K562 (cell line): ENCODE data around the gene ARMH3. TPM values are rescaled to one million over a fixed set of nuclear protein-coding genes. Genes with fewer than 3 reads are reported as not detected.

Experiments used
- AFF4 ChIP-seq: sonication (generic); formaldehyde crosslinking; IDR thresholded peaks from 2 replicates; pipeline ENCODE4 v1.8.0; 2023; ENCODE audit warnings: mild to moderate bottlenecking, missing genetic modification reagents
- GTF2F1 ChIP-seq: IDR thresholded peaks from 2 replicates; pipeline ENCODE4 v1.6.1; 2011; ENCODE audit warnings: low read depth, low read length, improper control_type of control experiment
- NCOR1 ChIP-seq: fragments of 450-650 bp; IDR thresholded peaks from 2 replicates; pipeline ENCODE4 v1.6.1; 2016; ENCODE audit warnings: mild to moderate bottlenecking, moderate library complexity
- NR2C2 ChIP-seq, 2 experiments: fragments of 200-800 bp in 1 of 2; sonication (Bioruptor generic) in 1 of 2; sonication (generic) in 1 of 2; formaldehyde crosslinking in 1 of 2; IDR thresholded peaks; 2 replicates each; pipeline versions ENCODE4 v1.6.1 to v1.8.0; 2016 to 2022; ENCODE audit warnings: mild to moderate bottlenecking in 1 of 2, missing compliant biosample characterization in 1 of 2, missing genetic modification characterization in 1 of 2, missing genetic modification reagents in 1 of 2
- PBX2 ChIP-seq, 2 experiments: IDR thresholded peaks in 1 of 2; conservative IDR thresholded peaks in 1 of 2; 2 replicates each; pipeline ENCODE4 v1.6.1; 2016; ENCODE audit warnings: low read depth in 2 of 2, mild to moderate bottlenecking in 1 of 2, missing compliant biosample characterization in 1 of 2, missing genetic modification characterization in 1 of 2, moderate library complexity in 1 of 2
- TBP ChIP-seq: optimal IDR thresholded peaks from 2 replicates; pipeline ENCODE3; 2011; ENCODE audit warnings: low read depth, low read length, improper control_type of control experiment
- ZKSCAN8 ChIP-seq: fragments of 200-800 bp; sonication (Bioruptor generic); IDR thresholded peaks from 2 replicates; pipeline ENCODE4 v1.6.1; 2016; ENCODE audit warnings: missing genetic modification characterization, missing compliant biosample characterization
- ZNF263 ChIP-seq: sonication (generic); formaldehyde crosslinking; IDR thresholded peaks from 2 replicates; pipeline ENCODE4 v1.8.0; 2022; ENCODE audit warnings: mild to moderate bottlenecking, missing genetic modification reagents, borderline replicate concordance
- ZNF717 ChIP-seq: fragments of 250-450 bp; sonication (Bioruptor Pico); IDR thresholded peaks from 2 replicates; pipeline ENCODE4 v1.5.0; 2021
- polyA plus RNA-seq, 8 experiments: library from polyadenylated mRNA; depleted of rRNA in 4 of 8; stranded (reverse) in 5 of 8; unstranded in 3 of 8; fragments of >200 nt; fragmentation: Nextera tagmentation in 2 of 8; fragmentation: Illumina TruSeq in 1 of 8; extraction: Ambion mirVana in 2 of 8; extraction: Trizol in 1 of 8; gene quantifications; 2 replicates each; pipeline versions ENCODE4 v1.2.1 to v1.2.3, GENCODE V29; 2011 to 2014; ENCODE audit warnings: inconsistent platforms in 1 of 8, missing spikeins in 1 of 8
- total RNA-seq, 7 experiments: library from RNA; depleted of rRNA in 6 of 7; stranded (reverse); fragments of >200 nt in 6 of 7; fragmentation: Illumina TruSeq in 2 of 7; extraction: Trizol in 2 of 7; gene quantifications; 2 replicates each; pipeline versions ENCODE4 v1.2.1 to v1.2.3, GENCODE V29; 2011 to 2021; ENCODE audit warnings: low replicate concordance in 1 of 7
- TF ChIP-seq, protein P1 (sequence below): conservative IDR thresholded peaks from 2 replicates; pipeline ENCODE4 v1.6.1; 2011; ENCODE audit warnings: low read depth, mild to moderate bottlenecking, low read length; ENCODE audit not compliant: control insufficient read depth
- TF ChIP-seq, protein P2 (sequence below), 3 experiments: fragments of 200-800 bp in 1 of 3; fragments of 250-450 bp in 1 of 3; fragments of 450-650 bp in 1 of 3; sonication (Bioruptor Pico) in 1 of 3; sonication (Bioruptor generic) in 1 of 3; formaldehyde crosslinking in 1 of 3; IDR thresholded peaks; 2 replicates each; pipeline versions ENCODE4 v1.6.1 to v1.8.0; 2016 to 2022; ENCODE audit warnings: mild to moderate bottlenecking in 2 of 3, missing genetic modification characterization in 2 of 3, missing compliant biosample characterization in 1 of 3, moderate library complexity in 1 of 3
- TF ChIP-seq, protein P3 (sequence below): fragments of 250-450 bp; sonication (Bioruptor Pico); IDR thresholded peaks from 2 replicates; pipeline ENCODE4 v1.5.0; 2020; ENCODE audit warnings: mild to moderate bottlenecking

The ARMH3 gene
- total and polyA plus RNA-seq, 9 of the 15 experiments (the other 6 are each of a cell fraction or from before 2014, with no cell fraction given) = 0.29 to 0.73 TPM; not detected in 7

DNA sequence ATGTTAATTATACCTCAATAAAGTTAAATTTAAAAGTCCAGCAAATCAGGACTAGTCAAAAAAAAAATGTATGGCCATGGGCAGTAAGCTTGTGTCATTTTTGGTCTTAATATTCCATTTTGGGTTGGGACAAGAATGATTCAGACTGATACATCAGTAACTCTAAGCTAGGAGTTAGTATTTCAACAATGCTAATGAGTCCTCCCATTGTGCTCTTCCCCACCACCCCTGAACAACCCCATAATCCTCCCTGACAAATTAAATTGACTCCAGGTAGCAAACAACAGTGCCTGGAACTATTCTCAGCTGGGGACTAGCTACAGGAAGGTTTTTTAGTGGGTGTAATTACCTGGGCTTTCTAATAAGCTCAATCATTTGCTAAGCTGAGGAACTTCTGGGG lies 181.7 kb downstream of the ARMH3 start (continued):
- TF ChIP-seq TBP (no peak), ZNF263 (CRISPR knock-in tag) (no peak), PBX2 (CRISPR knock-in tag; IDR thresholded peaks at IDR 0.05; ENCODE audit: low read depth) (no peak), PBX2 (tag; conservative IDR thresholded peaks at IDR 0.05; ENCODE audit: low read depth) (no peak), NR2C2 (CRISPR knock-in tag; IDR thresholded peaks at IDR 0.05) (no peak), NR2C2 (tag; IDR thresholded peaks at IDR 0.05) (no peak), ZNF717 (no peak), ZKSCAN8 (CRISPR knock-in tag) (no peak), GTF2F1 (no peak), AFF4 (CRISPR knock-in tag) (no peak), NCOR1 (no peak)
- TF ChIP-seq, protein P1, sequence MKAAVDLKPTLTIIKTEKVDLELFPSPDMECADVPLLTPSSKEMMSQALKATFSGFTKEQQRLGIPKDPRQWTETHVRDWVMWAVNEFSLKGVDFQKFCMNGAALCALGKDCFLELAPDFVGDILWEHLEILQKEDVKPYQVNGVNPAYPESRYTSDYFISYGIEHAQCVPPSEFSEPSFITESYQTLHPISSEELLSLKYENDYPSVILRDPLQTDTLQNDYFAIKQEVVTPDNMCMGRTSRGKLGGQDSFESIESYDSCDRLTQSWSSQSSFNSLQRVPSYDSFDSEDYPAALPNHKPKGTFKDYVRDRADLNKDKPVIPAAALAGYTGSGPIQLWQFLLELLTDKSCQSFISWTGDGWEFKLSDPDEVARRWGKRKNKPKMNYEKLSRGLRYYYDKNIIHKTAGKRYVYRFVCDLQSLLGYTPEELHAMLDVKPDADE = no peak
- TF ChIP-seq, protein P2, sequence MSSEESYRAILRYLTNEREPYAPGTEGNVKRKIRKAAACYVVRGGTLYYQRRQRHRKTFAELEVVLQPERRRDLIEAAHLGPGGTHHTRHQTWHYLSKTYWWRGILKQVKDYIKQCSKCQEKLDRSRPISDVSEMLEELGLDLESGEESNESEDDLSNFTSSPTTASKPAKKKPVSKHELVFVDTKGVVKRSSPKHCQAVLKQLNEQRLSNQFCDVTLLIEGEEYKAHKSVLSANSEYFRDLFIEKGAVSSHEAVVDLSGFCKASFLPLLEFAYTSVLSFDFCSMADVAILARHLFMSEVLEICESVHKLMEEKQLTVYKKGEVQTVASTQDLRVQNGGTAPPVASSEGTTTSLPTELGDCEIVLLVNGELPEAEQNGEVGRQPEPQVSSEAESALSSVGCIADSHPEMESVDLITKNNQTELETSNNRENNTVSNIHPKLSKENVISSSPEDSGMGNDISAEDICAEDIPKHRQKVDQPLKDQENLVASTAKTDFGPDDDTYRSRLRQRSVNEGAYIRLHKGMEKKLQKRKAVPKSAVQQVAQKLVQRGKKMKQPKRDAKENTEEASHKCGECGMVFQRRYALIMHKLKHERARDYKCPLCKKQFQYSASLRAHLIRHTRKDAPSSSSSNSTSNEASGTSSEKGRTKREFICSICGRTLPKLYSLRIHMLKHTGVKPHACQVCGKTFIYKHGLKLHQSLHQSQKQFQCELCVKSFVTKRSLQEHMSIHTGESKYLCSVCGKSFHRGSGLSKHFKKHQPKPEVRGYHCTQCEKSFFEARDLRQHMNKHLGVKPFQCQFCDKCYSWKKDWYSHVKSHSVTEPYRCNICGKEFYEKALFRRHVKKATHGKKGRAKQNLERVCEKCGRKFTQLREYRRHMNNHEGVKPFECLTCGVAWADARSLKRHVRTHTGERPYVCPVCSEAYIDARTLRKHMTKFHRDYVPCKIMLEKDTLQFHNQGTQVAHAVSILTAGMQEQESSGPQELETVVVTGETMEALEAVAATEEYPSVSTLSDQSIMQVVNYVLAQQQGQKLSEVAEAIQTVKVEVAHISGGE (CRISPR knock-in tag; IDR thresholded peaks at IDR 0.05) = no peak
- TF ChIP-seq, protein P3, sequence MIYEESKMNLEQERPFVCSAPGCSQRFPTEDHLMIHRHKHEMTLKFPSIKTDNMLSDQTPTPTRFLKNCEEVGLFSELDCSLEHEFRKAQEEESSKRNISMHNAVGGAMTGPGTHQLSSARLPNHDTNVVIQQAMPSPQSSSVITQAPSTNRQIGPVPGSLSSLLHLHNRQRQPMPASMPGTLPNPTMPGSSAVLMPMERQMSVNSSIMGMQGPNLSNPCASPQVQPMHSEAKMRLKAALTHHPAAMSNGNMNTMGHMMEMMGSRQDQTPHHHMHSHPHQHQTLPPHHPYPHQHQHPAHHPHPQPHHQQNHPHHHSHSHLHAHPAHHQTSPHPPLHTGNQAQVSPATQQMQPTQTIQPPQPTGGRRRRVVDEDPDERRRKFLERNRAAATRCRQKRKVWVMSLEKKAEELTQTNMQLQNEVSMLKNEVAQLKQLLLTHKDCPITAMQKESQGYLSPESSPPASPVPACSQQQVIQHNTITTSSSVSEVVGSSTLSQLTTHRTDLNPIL (CRISPR knock-in tag) = no peak
- TF ChIP-seq, all 486 proteins: peak for 0
